NCI-H1105 treated with DMSO at 0.1 percent for 48 hours (cell line): ENCODE data around the gene CES1.
"Not testable (repeated sequence)": the region's sequence is repeated elsewhere in the genome, so short reads cannot be mapped to it uniquely, and the experiment has no call there.

Experiments
- DNase-seq: peaks from one replicate; lab custom pipeline; 2025; lab: John Stamatoyannopoulos, UW

Gene CES1

GRCh38 chr16:55832773-55833691, at the start of gene CES1:
Gene CES1 (minus strand): TSS chr16:55833096. CDS start chr16:55833055, 41 bp downstream.
- no peak for DNase-seq

DNA sequence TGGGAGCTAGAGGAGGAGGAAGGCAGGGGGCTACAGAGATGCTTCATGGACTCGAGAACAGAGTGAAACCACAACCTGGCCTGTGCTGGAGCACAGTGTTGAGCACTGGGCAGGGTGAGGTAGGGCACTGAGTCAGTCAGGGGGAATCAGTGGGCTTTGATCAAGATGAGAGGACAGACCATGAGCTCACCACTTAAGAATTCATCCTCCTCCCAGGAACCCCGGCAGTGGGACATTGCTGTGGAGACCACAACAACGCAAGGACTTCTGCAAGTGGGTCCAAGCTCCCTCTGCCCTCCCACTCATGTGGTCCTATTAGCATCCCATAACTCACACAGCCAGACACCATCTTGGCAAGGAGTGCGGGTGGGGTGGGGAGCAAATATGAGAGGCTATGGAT, 44.0 kb upstream of the CES1 start:
- no peak for DNase-seq

GRCh38 chr16:55875273-55875672, 42.4 kb upstream of the CES1 start, which contains the start of gene CES5A:
Gene CES5A (minus strand): TSS chr16:55875373. CDS start chr16:55875221, 152 bp downstream.
- DNase-seq = no peak

GRCh38 chr16:55873122-55873521, 40.2 kb upstream of the CES1 start:
- no peak for DNase-seq

- DNase-seq = no peak
Observed at GRCh38 chr16:55872130-55872529, 39.2 kb upstream of the CES1 start.

- no peak for DNase-seq
Observed at GRCh38 chr16:55871411-55872038, 38.6 kb upstream of the CES1 start.

- DNase-seq = no peak
Observed at GRCh38 chr16:55868980-55869379, 36.1 kb upstream of the CES1 start.

DNA sequence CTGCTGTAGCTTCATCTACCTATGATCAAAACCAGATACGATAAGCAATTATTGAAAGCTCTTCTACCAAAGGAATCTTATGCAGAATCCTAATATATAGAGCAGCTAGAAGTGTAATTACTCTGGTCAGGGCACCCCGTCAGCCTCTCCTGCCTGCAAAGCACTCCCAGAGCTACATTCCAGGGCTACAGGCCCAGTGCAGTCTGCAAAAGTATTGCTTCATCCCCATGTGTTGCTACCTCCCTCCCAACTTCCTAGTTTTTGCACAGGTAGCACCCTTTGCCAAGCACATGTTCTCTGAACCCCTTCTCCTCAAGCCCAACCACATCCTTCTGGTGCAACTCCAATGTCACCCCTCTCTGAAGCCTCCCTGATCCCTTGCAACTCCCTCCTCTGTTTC, 35.2 kb upstream of the CES1 start:
- no peak for DNase-seq

GRCh38 chr16:55861288-55861687, 28.4 kb upstream of the CES1 start:
- no peak for DNase-seq

GRCh38 chr16:55857650-55858049, 24.8 kb upstream of the CES1 start:
- not testable (repeated sequence) for DNase-seq

DNA sequence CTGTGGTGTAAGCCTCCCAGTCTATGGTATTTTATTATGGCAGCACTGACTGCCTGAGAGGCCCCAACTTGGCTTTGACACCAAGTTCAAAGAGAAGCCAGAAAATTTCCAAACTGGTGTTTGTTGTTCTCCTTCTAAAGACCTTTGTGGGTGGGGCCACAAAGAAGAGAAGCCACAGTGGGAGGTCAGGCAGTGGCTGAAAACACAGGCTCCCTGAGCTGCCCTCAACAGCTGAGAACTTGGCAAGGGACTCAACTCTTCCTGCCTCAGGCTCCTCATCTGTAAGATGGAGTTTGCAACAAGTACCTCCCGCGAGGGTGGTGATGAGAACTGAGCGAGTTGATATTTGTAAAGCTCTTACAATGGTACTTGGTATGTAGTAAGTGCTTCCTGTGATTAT, 24.1 kb upstream of the CES1 start:
- DNase-seq = no peak

DNA sequence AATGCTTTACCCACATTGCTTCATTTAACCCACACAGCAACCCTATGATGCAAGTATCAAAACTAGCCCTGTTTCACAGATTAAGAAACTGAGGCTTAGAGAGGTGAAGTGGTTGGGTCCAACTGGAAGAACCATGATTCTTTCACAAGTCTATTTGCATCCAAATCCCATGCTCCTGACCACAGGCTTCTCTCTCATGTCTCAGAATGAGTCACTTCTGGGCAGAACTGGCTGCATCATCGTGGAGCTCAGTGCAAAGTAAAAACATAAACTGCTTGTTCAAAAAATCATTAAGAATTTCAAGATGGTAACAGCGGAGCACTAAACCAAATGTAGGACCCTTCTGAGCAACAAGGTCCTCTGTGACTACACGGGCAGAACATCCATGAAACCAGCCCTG, 20.2 kb upstream of the CES1 start:
- DNase-seq = no peak

GRCh38 chr16:55849536-55849935, 16.6 kb upstream of the CES1 start:
- DNase-seq = no peak

GRCh38 chr16:55846598-55847346, 13.9 kb upstream of the CES1 start:
- no peak for DNase-seq

DNA sequence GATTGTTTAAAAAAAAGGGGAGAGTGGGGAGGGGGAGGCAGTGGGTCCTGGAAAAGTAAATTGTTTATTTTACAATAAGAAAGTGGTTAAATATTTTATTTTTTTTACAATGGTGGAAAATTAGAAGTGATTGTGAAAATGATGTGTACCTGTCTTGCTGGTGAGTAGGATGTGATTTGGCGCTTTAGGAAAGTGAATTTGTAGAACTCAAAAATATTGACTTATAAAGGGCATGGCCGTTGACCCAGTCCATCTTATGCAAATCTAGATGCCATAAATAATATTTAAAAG, 10.2 kb upstream of the CES1 start:
- no peak for DNase-seq

GRCh38 chr16:55842369-55843104, 9.6 kb upstream of the CES1 start:
- peak; percentile 67 for DNase-seq

- DNase-seq = no peak
Observed at GRCh38 chr16:55839115-55839514, 6.2 kb upstream of the CES1 start.

DNA sequence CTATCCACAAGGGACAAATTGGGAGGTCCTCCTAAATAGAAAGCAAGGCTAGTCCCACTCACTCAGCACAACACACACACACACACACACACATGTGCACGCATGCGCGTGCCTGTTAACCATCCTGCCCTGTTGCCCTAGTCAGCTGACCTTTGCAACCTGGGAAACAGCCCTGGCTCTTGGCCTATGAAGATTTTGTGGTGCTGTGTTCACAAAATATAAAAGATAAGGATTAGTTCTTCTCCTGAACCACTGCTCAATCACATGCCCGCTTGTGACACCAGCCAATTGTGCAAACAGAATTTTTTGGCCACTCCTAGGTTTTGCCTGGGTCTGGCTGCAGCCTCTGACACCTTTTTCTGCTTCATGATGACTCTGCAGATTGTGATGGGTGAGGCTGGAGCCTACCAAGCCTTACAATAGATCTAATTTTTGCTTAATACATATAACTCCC, 3.3 kb upstream of the CES1 start:
- no peak for DNase-seq

DNA sequence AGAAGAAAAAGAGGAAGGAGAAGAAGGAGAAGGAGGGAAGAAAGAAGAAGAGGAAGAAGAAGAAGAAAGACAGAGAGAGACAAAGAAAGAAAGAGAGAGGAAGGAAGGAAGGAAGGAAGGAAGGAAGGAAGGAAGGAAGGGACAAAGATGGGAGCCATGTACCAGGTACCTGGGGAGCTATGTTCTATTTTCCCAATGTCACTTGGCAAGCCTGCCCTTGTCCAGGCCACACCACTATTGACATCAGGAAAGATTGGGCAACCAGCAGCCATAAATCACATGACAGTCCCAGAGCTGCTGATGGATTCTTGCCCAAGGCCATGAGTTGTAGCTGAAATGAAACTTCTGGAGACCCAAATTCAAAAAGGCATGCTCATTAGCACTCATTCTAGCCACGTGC, 2.7 kb upstream of the CES1 start:
- no peak for DNase-seq

- DNase-seq = not testable (repeated sequence)
Observed at GRCh38 chr16:55835173-55835572, 2.3 kb upstream of the CES1 start.

DNA sequence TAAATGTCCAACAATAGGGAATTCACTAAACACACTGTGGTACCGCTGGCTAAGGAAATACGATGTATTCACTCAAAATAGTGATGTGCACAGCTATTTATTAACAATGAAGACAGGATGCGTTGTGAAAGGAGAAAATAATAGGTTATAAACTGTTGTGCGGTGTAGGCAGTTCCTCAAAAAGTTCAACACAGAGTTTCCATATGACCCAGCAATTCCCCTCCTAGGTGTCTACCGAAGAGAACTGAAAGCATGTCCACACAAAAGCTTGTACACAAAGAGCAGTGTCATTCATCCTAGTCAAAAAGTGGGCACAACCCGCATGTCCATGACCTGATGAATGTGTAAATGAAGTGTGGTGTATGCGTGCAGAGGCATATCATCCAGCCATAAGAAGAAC, 1.2 kb upstream of the CES1 start:
- no peak for DNase-seq

GRCh38 chr16:55832425-55832772, 497 bp downstream of the CES1 start:
- no peak for DNase-seq
